Measurements from ENCODE around the gene MTERF4. TPM values are rescaled to one million over a fixed set of nuclear protein-coding genes. Genes with fewer than 3 reads are reported as not detected.

MTERF4 gene
- total RNA-seq, 1 donor from 2014 or later, result 34.6 TPM

DNA sequence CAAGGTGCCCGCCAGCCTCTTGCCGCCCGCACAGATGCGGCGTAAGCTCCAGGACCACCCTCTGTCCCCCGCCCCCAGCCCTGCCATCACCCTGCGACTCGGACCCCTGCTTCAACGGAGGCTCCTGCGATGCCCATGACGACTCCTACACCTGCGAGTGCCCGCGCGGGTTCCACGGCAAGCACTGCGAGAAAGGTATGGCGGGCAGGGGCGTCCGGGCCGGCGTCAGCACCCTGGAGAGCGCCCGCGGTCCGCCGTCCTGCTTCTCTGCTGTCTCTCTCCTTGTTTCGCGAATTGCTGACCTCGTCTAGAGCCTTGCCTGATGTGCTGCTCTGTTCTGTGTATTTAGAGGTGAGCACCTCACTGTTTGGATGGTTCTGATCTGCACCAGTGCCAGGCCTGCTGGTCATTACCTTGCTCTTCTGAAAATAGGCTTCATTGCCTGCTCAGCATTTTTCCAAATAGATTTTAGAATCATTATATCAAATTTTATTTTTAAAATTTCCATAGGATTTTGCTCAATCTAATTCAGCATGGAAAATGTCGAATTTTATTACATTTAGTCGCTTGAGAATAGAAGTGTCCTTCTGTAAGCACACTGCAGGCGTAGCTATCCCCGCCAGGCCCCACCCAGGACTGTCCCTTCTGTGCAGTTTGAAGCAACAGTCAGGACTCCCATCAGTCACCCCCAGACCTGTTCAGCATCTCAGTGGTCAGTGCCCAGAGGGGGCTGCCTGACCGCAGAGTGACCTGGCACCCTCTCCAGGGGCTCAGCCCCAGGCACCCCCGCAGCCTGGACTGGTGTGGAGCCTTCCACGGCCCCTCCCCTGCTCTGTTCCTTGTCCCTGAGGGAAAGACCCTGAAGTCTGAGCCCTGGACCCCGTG is 52.1 kb downstream of the MTERF4 start:
- H3K27ac ChIP-seq, result no peak overlapping the region
- no peak overlapping the region for H3K4me3 ChIP-seq
- TF ChIP-seq, protein P1, sequence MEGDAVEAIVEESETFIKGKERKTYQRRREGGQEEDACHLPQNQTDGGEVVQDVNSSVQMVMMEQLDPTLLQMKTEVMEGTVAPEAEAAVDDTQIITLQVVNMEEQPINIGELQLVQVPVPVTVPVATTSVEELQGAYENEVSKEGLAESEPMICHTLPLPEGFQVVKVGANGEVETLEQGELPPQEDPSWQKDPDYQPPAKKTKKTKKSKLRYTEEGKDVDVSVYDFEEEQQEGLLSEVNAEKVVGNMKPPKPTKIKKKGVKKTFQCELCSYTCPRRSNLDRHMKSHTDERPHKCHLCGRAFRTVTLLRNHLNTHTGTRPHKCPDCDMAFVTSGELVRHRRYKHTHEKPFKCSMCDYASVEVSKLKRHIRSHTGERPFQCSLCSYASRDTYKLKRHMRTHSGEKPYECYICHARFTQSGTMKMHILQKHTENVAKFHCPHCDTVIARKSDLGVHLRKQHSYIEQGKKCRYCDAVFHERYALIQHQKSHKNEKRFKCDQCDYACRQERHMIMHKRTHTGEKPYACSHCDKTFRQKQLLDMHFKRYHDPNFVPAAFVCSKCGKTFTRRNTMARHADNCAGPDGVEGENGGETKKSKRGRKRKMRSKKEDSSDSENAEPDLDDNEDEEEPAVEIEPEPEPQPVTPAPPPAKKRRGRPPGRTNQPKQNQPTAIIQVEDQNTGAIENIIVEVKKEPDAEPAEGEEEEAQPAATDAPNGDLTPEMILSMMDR (IDR thresholded peaks at IDR 0.05), result no peak
- ATAC-seq (no peak), DNase-seq (no peak)
- H3K36me3 ChIP-seq, result peaks cover 60% of the 10 kb centered on the region
- intact Hi-C loops (cut with DNase I), result no loop called here
- H3K27me3 ChIP-seq, result no peaks in the 10 kb centered on the region
- no peaks in the 10 kb centered on the region for H3K9me3 ChIP-seq
- H3K4me1 ChIP-seq, result no peaks in the 10 kb centered on the region

DNA sequence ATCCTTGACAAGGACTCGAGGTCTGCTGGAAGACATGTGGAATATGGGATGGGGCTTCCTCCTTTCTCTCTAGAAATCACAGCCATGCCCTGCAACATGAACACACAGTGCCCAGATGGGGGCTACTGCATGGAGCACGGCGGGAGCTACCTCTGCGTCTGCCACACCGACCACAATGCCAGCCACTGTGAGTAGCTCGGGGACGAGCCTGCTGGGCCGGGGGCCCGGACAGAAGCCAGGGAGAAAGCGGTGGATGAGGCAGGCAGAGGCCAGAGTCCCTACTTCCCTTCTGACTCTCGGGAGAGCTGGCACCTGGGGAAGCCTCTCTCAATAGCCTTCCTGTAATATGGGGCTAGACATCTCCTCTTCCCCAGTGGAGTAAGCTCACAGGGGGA is 53.1 kb downstream of the MTERF4 start:
- ATAC-seq (no peak), DNase-seq (no peak)
- TF ChIP-seq, protein P1 (IDR thresholded peaks at IDR 0.05), result no peak
- Histone ChIP-seq H3K4me3 (no peak overlapping the region), H3K27ac (no peak overlapping the region), H3K36me3 (peaks cover 50% of the 10 kb centered on the region), H3K27me3 (no peaks in the 10 kb centered on the region), H3K9me3 (no peaks in the 10 kb centered on the region), H3K4me1 (no peaks in the 10 kb centered on the region)
- intact Hi-C loops (cut with DNase I), result no loop called here

DNA sequence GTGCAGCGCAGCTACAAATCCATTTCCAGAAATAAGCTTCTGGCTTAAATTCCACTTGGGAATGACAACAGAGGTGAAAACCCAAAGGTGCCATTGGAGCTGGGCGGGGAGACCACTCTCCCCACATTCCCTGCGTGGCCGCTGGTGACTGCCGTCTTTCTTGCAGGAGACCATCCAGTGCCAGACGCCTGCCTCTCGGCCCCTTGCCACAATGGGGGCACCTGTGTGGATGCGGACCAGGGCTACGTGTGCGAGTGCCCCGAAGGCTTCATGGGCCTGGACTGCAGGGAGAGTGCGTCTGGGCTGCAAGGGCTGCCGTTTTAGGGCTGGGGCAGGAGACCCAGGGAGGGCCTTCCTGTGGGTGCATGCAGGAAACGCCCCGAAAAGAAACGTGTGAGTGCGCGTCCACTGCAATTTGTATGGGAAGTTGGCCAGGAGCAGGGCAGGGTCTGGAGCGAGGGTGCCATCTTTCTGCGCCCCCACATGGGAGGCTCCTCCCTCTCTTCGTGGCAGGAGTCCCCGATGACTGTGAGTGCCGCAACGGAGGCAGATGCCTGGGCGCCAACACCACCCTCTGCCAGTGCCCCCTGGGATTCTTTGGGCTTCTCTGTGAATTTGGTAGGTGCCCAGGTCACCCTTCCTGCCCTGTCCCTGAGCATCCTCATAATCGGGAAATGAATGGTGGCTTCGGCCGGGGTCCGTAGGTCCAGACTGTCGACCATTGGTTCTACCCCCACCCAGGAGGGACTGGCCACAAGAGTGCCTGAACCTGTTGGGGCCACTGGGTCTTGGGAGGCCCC is 53.7 kb downstream of the MTERF4 start:
- Histone ChIP-seq H3K27ac (no peak overlapping the region), H3K36me3 (peaks cover 44% of the 10 kb centered on the region), H3K9me3 (no peaks in the 10 kb centered on the region), H3K4me3 (no peak overlapping the region), H3K27me3 (no peaks in the 10 kb centered on the region), H3K4me1 (no peaks in the 10 kb centered on the region)
- ATAC-seq (no peak), DNase-seq (no peak)
- intact Hi-C loops (cut with DNase I), result no loop called here
- TF ChIP-seq, protein P1 (IDR thresholded peaks at IDR 0.05), result no peak

DNA sequence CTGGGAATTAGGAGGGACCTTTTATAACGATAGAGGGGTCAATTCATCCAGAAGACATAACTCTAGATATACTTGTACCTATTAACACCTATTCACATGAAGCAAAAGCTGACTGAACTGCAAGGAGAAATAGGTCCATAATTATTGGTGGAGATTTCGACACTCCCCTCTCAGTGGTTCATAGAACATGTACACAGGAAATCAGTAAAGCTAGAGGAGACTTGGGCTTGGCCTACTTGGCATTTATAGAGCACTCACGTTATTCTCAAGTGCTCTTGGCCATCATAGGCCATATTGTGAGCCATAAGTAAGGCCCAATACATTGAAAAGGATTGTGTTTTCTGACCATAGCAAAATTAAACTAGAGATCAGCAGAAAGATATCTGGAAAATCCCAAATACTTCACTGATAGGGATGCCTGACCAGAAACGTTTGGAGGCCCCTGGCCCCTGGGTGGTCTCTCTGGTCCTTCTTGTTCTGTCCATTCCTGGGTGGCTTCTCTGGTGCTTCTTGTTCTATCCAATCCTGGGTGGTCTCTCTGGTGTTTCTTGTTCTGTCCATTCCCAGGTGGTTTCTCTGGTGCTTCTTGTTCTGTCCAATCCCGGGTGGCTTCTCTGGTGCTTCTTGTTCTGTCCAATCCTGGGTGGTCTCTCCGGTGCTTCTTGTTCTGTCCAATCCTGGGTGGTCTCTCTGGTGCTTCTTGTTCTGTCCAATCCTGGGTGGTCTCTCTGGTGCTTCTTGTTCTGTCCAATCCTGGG is 54.7 kb downstream of the MTERF4 start:
- no peaks in the 10 kb centered on the region for H3K9me3 ChIP-seq
- no peaks in the 10 kb centered on the region for H3K4me1 ChIP-seq
- H3K4me3 ChIP-seq, result no peak overlapping the region
- no peaks in the 10 kb centered on the region for H3K27me3 ChIP-seq
- H3K36me3 ChIP-seq, result peaks cover 40% of the 10 kb centered on the region
- H3K27ac ChIP-seq, result no peak overlapping the region
- intact Hi-C loops (cut with DNase I), result no loop called here
- ATAC-seq, result no peak
- TF ChIP-seq, protein P1 (IDR thresholded peaks at IDR 0.05), result no peak
- DNase-seq, result no peak

Other genes with a start within 250 kb of the MTERF4 start
- not detected for gene AGXT, start 233.5 kb downstream of the MTERF4 start, total RNA-seq
- 22.2 TPM for gene MAB21L4, start 206.1 kb downstream of the MTERF4 start, total RNA-seq
- gene CROCC2, start 196.0 kb downstream of the MTERF4 start, total RNA-seq, result 0.26 TPM
- gene SNED1, start 103.7 kb downstream of the MTERF4 start, total RNA-seq, result 38.4 TPM
- 15.7 TPM for gene PASK, start 47.2 kb upstream of the MTERF4 start, total RNA-seq
- gene PPP1R7, start 48.2 kb upstream of the MTERF4 start, total RNA-seq, result 60.7 TPM
- gene ANO7, start 86.4 kb upstream of the MTERF4 start, total RNA-seq, result 2.1 TPM
- gene HDLBP, start 213.4 kb upstream of the MTERF4 start, total RNA-seq, result 444 TPM
- gene SEPTIN2, start 213.6 kb upstream of the MTERF4 start, total RNA-seq, result 264 TPM

Measured in upper lobe of right lung (tissue), 1 donor.